COLO829 (cell line): ENCODE measurements around the gene ZNF536.
A peak's percentile ranks its signal among the peaks of the same experiment; 100 is the strongest.
"Not testable (repeated sequence)": the region's sequence is repeated elsewhere in the genome, so short reads cannot be mapped to it uniquely, and the experiment has no call there.

Experiments used
- DNase-seq: peaks from one replicate; pipeline ENCODE4 v3.0.0; 2012; ENCODE audit warnings: low spot score

Gene ZNF536

GRCh38 chr19:30388327-30388726 lies 16.1 kb downstream of the ZNF536 start:
- DNase-seq: no peak

GRCh38 chr19:30388819-30389218 lies 16.6 kb downstream of the ZNF536 start:
- DNase-seq: no peak

- DNase-seq: no peak
Measured at GRCh38 chr19:30390356-30390988, 18.3 kb downstream of the ZNF536 start.

GRCh38 chr19:30391052-30391451 lies 18.9 kb downstream of the ZNF536 start:
- no peak for DNase-seq

- DNase-seq: peak; percentile 94
Measured at GRCh38 chr19:30391554-30392551, 19.7 kb downstream of the ZNF536 start.

GRCh38 chr19:30393046-30393445 lies 20.9 kb downstream of the ZNF536 start:
- DNase-seq: peak; percentile 65

GRCh38 chr19:30393729-30394480 lies 21.7 kb downstream of the ZNF536 start:
- no peak for DNase-seq

- DNase-seq: no peak
Measured at GRCh38 chr19:30394481-30395151, 22.4 kb downstream of the ZNF536 start.

- no peak for DNase-seq
Measured at GRCh38 chr19:30395283-30395682, 23.1 kb downstream of the ZNF536 start.

- not testable (repeated sequence) for DNase-seq
Measured at GRCh38 chr19:30398539-30398938, 26.4 kb downstream of the ZNF536 start.

- DNase-seq: no peak
Measured at GRCh38 chr19:30401956-30402355, 29.8 kb downstream of the ZNF536 start.

- DNase-seq: peak; percentile 22
Measured at GRCh38 chr19:30402436-30403202, 30.4 kb downstream of the ZNF536 start.

- no peak for DNase-seq
Measured at GRCh38 chr19:30403203-30403985, 31.2 kb downstream of the ZNF536 start.

- DNase-seq: peak; percentile 42
Measured at GRCh38 chr19:30406220-30407067, 34.3 kb downstream of the ZNF536 start.

- no peak for DNase-seq
Measured at GRCh38 chr19:30407068-30407709, 35.0 kb downstream of the ZNF536 start.

GRCh38 chr19:30408734-30409301 lies 36.6 kb downstream of the ZNF536 start:
- no peak for DNase-seq

GRCh38 chr19:30411714-30412113 lies 39.5 kb downstream of the ZNF536 start:
- DNase-seq: no peak

GRCh38 chr19:30416375-30416774 lies 44.2 kb downstream of the ZNF536 start:
- no peak for DNase-seq
